GM11168 (cell line): ENCODE data around the gene ZNF844.
"Not testable (repeated sequence)": the region's sequence is repeated elsewhere in the genome, so short reads cannot be mapped to it uniquely, and the experiment has no call there.

ENCODE experiments used
- in situ Hi-C: fragments of 300-500 bp; cut with MboI; formaldehyde crosslinking; loops from one replicate; pipeline ENCODE4 v1.12.0; 2022; ENCODE audit warnings: low sequenced_read_pairs; ENCODE audit not compliant: unreplicated experiment

Gene ZNF844

GRCh38 chr19:12064590-12065538, at the start of gene ZNF844:
Gene ZNF844 (plus strand): TSS chr19:12064731. CDS start chr19:12064874, 143 bp downstream.
- in situ Hi-C loops = no loop called here

- in situ Hi-C loops = no loop called here
These were observed 49.3 kb upstream of the ZNF844 start for GRCh38 chr19:12015015-12015752.

- in situ Hi-C loops = no loop called here
These were observed 48.8 kb upstream of the ZNF844 start for GRCh38 chr19:12015753-12016116.

GRCh38 chr19:12034198-12034597, 30.3 kb upstream of the ZNF844 start:
- in situ Hi-C loops = no loop called here

DNA sequence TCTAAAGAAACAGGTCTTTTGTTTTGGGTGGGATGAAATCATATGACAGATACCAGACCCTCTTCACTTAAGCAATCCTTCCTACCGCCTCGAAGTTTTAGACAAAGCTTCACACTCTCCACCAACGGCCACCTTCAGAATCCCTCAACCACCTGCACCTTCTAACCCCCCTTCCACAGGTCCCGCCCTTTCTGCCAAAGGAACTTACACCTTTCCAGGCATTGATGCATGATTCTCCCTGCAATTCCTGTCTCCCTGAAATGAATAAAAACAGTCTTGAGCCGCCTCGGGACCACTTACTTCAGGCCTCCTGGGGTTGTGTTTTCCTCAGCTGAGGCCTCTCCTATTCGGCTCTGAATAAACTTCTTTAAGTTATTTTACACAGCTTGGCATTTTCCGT, 29.9 kb upstream of the ZNF844 start:
- in situ Hi-C loops = no loop called here

GRCh38 chr19:12035220-12036172, 29.0 kb upstream of the ZNF844 start, which contains the start of gene ZNF433:
Gene ZNF433 (minus strand): TSS chr19:12035679. CDS start chr19:12035539, 140 bp downstream.
- in situ Hi-C loops = no loop called here

GRCh38 chr19:12042893-12043292, 21.6 kb upstream of the ZNF844 start:
- in situ Hi-C loops = no loop called here

- in situ Hi-C loops = no loop called here
These were observed 20.6 kb upstream of the ZNF844 start for GRCh38 chr19:12043752-12044422.

DNA sequence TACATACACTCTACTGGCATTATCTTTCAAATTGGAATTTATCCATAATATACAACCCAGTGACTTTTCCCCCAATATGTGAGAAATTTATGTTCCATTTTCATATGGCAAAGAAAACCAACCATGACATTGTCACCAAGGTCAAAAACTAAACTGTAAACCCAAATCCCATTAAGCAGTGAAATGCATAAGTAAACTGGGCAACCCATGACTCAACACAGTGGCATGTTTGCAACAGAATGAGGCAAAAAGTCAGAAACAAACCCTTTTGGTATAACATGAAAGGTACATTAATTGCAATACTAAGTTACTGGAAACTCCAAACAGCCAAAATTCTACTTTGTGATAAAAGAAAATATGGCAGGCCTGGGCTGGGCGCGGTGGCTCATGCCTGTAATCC, 16.7 kb upstream of the ZNF844 start:
- in situ Hi-C loops = no loop called here

- in situ Hi-C loops = no loop called here
These were observed 12.4 kb upstream of the ZNF844 start for GRCh38 chr19:12052091-12052496.

GRCh38 chr19:12052497-12053169, 11.9 kb upstream of the ZNF844 start, which contains the start of gene ZNF878:
Gene ZNF878 (minus strand): TSS chr19:12052961. CDS start chr19:12052801, 160 bp downstream.
- in situ Hi-C loops = no loop called here

DNA sequence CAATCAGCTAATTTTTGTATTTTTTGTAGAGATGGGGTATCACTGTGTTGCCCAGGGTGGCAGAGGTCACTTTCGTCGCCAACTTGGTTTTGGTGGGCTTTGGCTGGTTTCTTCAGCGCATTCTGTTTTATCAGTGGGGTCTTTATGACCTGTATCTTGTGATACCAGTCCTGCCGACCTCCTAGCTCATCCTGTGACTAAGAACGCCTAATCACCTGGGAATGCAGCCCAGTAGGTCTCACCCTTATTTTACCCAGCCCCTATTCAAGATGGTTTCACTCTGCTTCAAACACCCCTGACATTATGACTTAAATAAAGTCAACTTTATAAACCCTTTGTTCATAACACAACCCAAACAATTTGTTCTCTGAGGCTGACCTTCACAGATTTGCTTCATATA, 8.7 kb upstream of the ZNF844 start:
- in situ Hi-C loops = no loop called here

- in situ Hi-C loops = no loop called here
These were observed 11.1 kb downstream of the ZNF844 start for GRCh38 chr19:12075538-12076139.

DNA sequence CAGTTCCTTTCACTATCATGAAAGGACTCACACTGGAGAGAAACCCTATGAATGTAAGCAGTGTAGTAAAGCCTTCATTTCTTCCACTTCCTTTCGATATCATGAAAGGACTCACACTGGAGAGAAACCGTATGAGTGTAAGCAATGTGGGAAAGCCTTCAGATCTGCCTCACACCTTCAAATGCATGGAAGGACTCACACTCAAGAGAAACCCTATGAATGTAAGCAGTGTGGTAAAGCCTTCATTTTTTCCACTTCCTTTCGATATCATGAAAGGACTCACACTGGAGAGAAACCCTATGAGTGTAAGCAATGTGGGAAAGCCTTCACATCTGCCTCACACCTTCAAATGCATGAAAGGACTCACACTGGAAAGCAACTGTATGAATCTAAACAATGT, 11.8 kb downstream of the ZNF844 start:
- in situ Hi-C loops = not testable (repeated sequence)

GRCh38 chr19:12077375-12077774, 12.8 kb downstream of the ZNF844 start:
- in situ Hi-C loops = no loop called here

- in situ Hi-C loops = not testable (repeated sequence)
These were observed 18.8 kb downstream of the ZNF844 start for GRCh38 chr19:12083336-12083735.

DNA sequence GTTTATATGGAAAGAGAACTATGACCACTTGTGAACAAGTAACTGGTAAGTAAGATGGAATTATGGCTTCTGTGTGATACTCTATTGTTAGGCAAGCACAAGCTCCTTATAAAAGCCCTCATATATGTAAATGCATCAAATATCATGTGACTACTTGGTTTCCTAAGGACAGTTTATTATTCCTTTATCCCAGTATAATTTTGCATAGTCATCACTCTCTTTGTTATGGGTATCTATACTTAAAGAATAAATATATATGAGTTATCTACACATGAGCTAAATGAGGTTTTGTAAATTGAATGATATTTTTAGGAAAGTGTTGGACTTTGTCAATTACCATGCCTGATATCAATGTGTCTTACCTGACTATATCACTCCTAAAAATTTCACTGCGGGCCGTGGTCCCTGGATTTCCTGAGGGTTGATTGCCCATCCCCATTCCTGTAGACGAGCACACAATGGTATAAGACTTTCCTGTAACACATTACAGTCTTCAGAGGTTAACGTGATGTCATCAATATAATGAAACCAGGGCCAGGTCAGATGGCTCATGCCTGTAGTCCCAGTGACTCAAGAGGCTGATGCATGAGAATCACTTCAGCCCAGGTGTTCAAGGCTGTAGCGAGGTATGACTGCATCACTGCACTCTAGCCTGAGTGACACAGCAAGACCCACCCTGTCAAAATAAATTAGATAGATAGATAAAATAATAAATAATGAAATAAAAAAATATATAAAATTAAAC, 20.7 kb downstream of the ZNF844 start:
- in situ Hi-C loops = no loop called here

DNA sequence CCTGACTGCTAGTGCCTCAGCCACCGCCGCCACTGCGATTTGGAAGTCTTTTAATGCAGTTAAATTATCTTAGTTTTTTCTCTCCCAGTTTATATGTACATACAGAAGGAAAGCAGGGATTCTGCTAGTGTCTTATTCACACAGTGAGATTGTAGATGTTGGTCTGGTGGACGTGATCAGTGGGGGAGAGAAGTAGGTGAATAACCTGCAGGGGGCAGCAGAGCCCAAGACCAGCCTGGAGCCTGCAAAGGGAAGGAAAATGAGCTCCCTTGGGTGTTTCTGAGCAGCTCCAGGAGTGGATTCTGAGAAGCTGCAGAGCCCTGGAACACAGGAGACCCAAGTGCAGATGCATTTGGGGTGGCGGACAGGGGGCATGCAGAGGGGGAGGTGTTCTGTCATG, 26.3 kb downstream of the ZNF844 start:
- in situ Hi-C loops = loop anchor here (5.0 kb wide), 1 partner anchor 51 kb away; the partner anchor contains the start of gene ZNF20
